ENCODE measurements around the gene PRF1. TPM values are rescaled to one million over a fixed set of nuclear protein-coding genes. Genes with fewer than 3 reads are reported as not detected.

The PRF1 gene
- total RNA-seq (100 to 1,000 TPM in 2 of 5 experiments, 10 to 100 TPM in 2, 1 to 10 TPM in 1; 8.1 to 198 (median 30.7) TPM), polyA plus RNA-seq (10 to 100 TPM; 19.3 to 27.6 TPM), total RNA-seq (10.0 reads per million, percentile 35 among the genes with 10 or more reads in this experiment)

DNA sequence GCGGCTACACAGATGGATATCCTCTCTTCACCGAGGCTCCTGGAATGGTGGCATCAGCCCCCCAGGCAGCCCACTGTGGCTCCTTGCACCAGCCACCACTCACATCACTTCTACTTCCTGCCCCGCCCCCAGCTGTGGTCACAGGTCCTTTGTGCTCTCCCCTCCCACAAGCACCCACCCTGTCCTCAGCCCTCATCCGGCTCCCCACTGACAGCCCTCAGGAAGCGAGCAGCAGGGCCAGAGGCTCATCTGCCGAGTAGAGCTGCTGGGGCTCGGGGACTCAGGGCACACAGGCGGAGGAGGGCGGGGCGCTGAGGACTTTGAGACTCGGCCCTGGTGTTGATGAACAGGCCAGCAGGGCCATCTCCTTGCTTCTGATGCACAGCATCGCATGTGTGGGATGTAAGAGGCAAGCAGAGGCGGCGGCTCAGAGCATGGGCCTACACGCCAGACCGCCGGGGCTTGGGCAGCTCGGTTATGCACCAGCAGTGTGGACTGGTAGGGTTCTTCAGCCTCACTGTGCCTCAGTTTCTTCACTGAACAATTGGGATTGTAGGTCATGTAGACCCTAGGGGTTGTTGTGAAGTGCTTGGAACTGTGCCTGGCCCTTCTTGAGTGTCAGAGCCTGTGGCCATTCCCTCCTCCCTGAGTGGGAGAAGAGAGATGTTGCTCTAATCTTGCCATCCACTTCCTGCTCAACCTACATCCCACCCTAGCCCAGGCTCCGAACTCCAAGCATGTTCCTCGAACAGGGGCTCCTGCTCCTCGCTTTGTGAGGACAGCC, at the start of gene PRF1:
PRF1 (minus strand) TSS at position 77 of the 784 bp plus-strand sequence. CDS start 1,839 bp downstream, outside the sequence.
- Mint-ChIP-seq H3K9me3 (peaks cover 0 to 9% (median 4%) of the 10 kb centered on the region in 11 donors), H3K4me3 (peak within 1 kb of the TSS; percentile 82 to 99 (median 94)), H3K27ac (peak within 1 kb of the TSS; percentile 83 to 98 (median 93)), H3K27me3 (no peaks in the 10 kb centered on the region), H3K36me3 (peaks cover 4 to 15% (median 8%) of the 10 kb centered on the region in 5 donors), H3K4me1 (peaks cover 29 to 60% (median 51%) of the 10 kb centered on the region in 7 donors)
- DNase-seq, result peak; percentile 42 to 79 (median 74)
- Histone ChIP-seq H3K4me3 (ENCODE audit: low read length) (peak within 1 kb of the TSS; percentile 88), H3K27ac (ENCODE audit: low read depth, low read length) (peak within 1 kb of the TSS; percentile 66), H3K9me3 (ENCODE audit: control insufficient read depth in 2 of 3, low read length in 3 of 3) (no peaks in the 10 kb centered on the region), H3K4me1 (ENCODE audit: control insufficient read depth in 2 of 2, insufficient read depth in 2 of 2, low read length in 2 of 2) (peaks cover 28 to 37% of the 10 kb centered on the region in 2 donors), H3K36me3 (ENCODE audit: control insufficient read depth in 2 of 3, insufficient read depth in 3 of 3, low read length in 3 of 3) (peaks cover 0 to 13% (median under 1%) of the 10 kb centered on the region in 3 experiments), H3K27me3 (ENCODE audit: control insufficient read depth in 2 of 2, insufficient read depth in 2 of 2, low read length in 2 of 2) (no peaks in the 10 kb centered on the region)
- ATAC-seq, result peak; percentile 85
- intact Hi-C loops (cut with micrococcal nuclease), result loop anchor here (1.0 to 2.0 kb wide), 4 partner anchors 24 to 126 kb away; no protein-coding TSS in a partner anchor
- CTCF ChIA-PET, result interaction anchor here (1.0 kb wide), 2 partner anchors 11 to 152 kb away, joined by 3 read pairs; no protein-coding TSS in a partner anchor
- POLR2A ChIA-PET, result interaction anchor here (0.6 to 1.4 kb wide), 3 partner anchors 25 to 456 kb away, joined by 3 to 4 read pairs (median 3); partner anchors contain the start of gene TYSND1

DNA sequence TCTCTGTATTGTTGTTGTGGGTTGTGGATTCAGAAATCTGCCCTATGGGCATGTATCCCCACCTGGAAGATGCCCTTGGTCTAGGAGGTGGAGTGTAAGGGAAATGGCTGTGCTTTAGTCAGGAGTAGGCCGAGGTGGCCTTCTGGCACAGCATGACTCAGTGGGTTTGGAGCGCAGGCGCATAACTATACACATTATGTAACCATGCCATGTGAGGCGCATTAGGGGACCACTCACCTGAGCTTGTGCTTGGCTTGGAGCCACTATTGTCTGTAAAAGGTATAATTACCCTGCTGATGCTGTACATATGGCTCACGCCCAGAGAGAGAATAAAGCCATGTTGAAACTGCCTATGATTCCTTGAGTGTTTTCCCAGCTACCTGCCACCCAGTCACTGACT, 49.1 kb upstream of the PRF1 start:
- H3K36me3 Mint-ChIP-seq, result peaks cover 5 to 25% (median 19%) of the 10 kb centered on the region in 5 donors
- DNase-seq (peak in 3 of 9 donors; percentile 4 to 21 (median 9)), ATAC-seq (no peak)
- no peak overlapping the region for H3K4me3 Mint-ChIP-seq
- no peaks in the 10 kb centered on the region for H3K27me3 ChIP-seq (ENCODE audit: control insufficient read depth in 2 of 2, insufficient read depth in 2 of 2, low read length in 2 of 2)
- ChIA-PET POLR2A (no interaction called here), CTCF (no interaction called here)
- no peak overlapping the region for H3K27ac Mint-ChIP-seq
- H3K27me3 Mint-ChIP-seq, result peaks cover 0 to 4% (median 0%) of the 10 kb centered on the region in 5 donors
- H3K4me3 ChIP-seq (ENCODE audit: low read length), result no peak overlapping the region
- peaks cover 0 to 9% (median 6%) of the 10 kb centered on the region in 7 donors for H3K4me1 Mint-ChIP-seq
- peaks cover 0 to 46% (median 4%) of the 10 kb centered on the region in 3 experiments for H3K9me3 ChIP-seq (ENCODE audit: control insufficient read depth in 2 of 3, low read length in 3 of 3)
- no peaks in the 10 kb centered on the region for H3K36me3 ChIP-seq (ENCODE audit: control insufficient read depth in 2 of 3, insufficient read depth in 3 of 3, low read length in 3 of 3)
- peaks cover 4 to 72% (median 41%) of the 10 kb centered on the region in 11 donors for H3K9me3 Mint-ChIP-seq
- H3K4me1 ChIP-seq (ENCODE audit: control insufficient read depth in 2 of 2, insufficient read depth in 2 of 2, low read length in 2 of 2), result no peaks in the 10 kb centered on the region
- H3K27ac ChIP-seq (ENCODE audit: low read depth, low read length), result no peak overlapping the region
- intact Hi-C loops (cut with micrococcal nuclease), result no loop called here

DNA sequence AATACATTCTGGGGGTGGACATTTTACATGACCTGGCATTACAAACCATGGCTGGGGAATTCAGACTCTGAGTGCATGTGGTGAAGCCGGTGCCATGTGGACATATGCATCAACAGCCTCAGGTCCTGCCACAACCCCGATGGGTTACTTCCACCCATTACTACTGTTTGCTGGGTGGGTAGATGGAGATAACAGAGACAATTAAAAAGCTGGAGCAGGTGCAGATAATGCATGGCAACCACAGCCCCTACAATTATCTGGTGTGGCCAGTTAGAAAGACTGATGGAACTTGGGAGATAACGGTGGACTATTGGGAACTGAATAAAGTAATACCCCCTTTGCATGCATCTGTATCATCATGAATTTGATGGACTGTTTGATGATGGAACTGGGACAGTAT, 48.2 kb upstream of the PRF1 start:
- Mint-ChIP-seq H3K9me3 (peaks cover 4 to 75% (median 41%) of the 10 kb centered on the region in 11 donors), H3K36me3 (peaks cover 5 to 25% (median 19%) of the 10 kb centered on the region in 5 donors), H3K27me3 (peaks cover 0 to 4% (median 0%) of the 10 kb centered on the region in 5 donors), H3K27ac (no peak overlapping the region), H3K4me3 (no peak overlapping the region), H3K4me1 (no peaks in the 10 kb centered on the region)
- DNase-seq, result no peak
- H3K27ac ChIP-seq (ENCODE audit: low read depth, low read length), result no peak overlapping the region
- no peak for ATAC-seq
- intact Hi-C loops (cut with micrococcal nuclease), result no loop called here
- H3K27me3 ChIP-seq (ENCODE audit: control insufficient read depth in 2 of 2, insufficient read depth in 2 of 2, low read length in 2 of 2), result no peaks in the 10 kb centered on the region
- peaks cover 0 to 46% (median 4%) of the 10 kb centered on the region in 3 experiments for H3K9me3 ChIP-seq (ENCODE audit: control insufficient read depth in 2 of 3, low read length in 3 of 3)
- ChIA-PET POLR2A (no interaction called here), CTCF (interaction anchor here (0.6 kb wide), 1 partner anchor 78 kb away, joined by 4 read pairs; no protein-coding TSS in a partner anchor)
- no peaks in the 10 kb centered on the region for H3K36me3 ChIP-seq (ENCODE audit: control insufficient read depth in 2 of 3, insufficient read depth in 3 of 3, low read length in 3 of 3)
- H3K4me3 ChIP-seq (ENCODE audit: low read length), result no peak overlapping the region
- H3K4me1 ChIP-seq (ENCODE audit: control insufficient read depth in 2 of 2, insufficient read depth in 2 of 2, low read length in 2 of 2), result no peaks in the 10 kb centered on the region

DNA sequence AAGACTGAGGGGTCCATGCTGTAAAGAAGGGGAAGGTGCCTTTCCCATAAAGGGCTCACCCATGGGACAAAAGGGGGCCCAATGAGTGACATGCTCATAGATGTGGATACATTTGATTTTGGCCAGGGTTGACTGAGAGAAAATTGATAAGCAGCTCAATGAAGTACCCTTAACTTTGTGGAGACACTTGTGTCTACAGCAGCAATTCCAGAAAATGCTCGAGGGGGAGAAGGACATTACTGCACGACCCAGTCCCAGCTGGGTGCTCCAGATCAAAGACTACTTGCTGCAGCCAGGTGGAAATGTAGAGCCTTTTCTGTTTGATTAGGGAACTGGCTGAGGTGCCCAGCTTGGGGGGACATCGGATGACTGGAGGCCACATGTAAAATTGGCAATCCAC, 47.6 kb upstream of the PRF1 start:
- Histone ChIP-seq H3K36me3 (ENCODE audit: control insufficient read depth in 2 of 3, insufficient read depth in 3 of 3, low read length in 3 of 3) (no peaks in the 10 kb centered on the region), H3K27me3 (ENCODE audit: control insufficient read depth in 2 of 2, insufficient read depth in 2 of 2, low read length in 2 of 2) (no peaks in the 10 kb centered on the region), H3K4me3 (ENCODE audit: low read length) (no peak overlapping the region), H3K27ac (ENCODE audit: low read depth, low read length) (no peak overlapping the region), H3K4me1 (ENCODE audit: control insufficient read depth in 2 of 2, insufficient read depth in 2 of 2, low read length in 2 of 2) (no peaks in the 10 kb centered on the region), H3K9me3 (ENCODE audit: control insufficient read depth in 2 of 3, low read length in 3 of 3) (peaks cover 0 to 46% (median 4%) of the 10 kb centered on the region in 3 experiments)
- Mint-ChIP-seq H3K4me3 (no peak overlapping the region), H3K9me3 (peaks cover 4 to 75% (median 41%) of the 10 kb centered on the region in 11 donors), H3K36me3 (peaks cover 5 to 25% (median 19%) of the 10 kb centered on the region in 5 donors), H3K4me1 (no peaks in the 10 kb centered on the region), H3K27me3 (peaks cover 0 to 4% (median 0%) of the 10 kb centered on the region in 5 donors), H3K27ac (no peak overlapping the region)
- intact Hi-C loops (cut with micrococcal nuclease), result no loop called here
- ATAC-seq, result no peak
- ChIA-PET CTCF (interaction anchor here (0.6 kb wide), 1 partner anchor 78 kb away, joined by 4 read pairs; no protein-coding TSS in a partner anchor), POLR2A (no interaction called here)
- DNase-seq, result no peak

DNA sequence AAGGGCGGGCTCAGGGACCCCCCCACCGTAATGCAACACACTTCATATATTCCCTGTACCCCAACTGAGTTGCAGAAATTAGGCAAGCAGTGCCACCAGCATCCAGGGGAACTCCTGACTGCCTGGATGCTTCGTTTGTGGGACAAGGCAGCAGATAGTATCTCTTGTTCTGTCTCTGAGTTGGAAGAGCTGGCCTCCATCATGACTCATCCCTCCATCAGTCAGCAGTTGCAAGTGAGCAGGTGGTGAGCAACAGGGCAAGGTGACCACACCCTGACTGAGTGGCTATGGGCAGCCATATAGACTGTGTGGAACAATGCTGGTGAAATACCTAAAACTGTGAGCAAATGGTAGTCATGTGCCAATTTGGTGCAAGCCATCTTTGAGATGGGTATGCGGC, 47.0 kb upstream of the PRF1 start:
- Mint-ChIP-seq H3K27me3 (peaks cover 0 to 4% (median 0%) of the 10 kb centered on the region in 5 donors), H3K4me3 (no peak overlapping the region), H3K36me3 (peaks cover 5 to 25% (median 19%) of the 10 kb centered on the region in 5 donors), H3K9me3 (peaks cover 4 to 75% (median 41%) of the 10 kb centered on the region in 11 donors), H3K27ac (no peak overlapping the region), H3K4me1 (no peaks in the 10 kb centered on the region)
- Histone ChIP-seq H3K27ac (ENCODE audit: low read depth, low read length) (no peak overlapping the region), H3K36me3 (ENCODE audit: control insufficient read depth in 2 of 3, insufficient read depth in 3 of 3, low read length in 3 of 3) (no peaks in the 10 kb centered on the region), H3K4me3 (ENCODE audit: low read length) (no peak overlapping the region), H3K9me3 (ENCODE audit: control insufficient read depth in 2 of 3, low read length in 3 of 3) (peaks cover 0 to 46% (median 4%) of the 10 kb centered on the region in 3 experiments), H3K4me1 (ENCODE audit: control insufficient read depth in 2 of 2, insufficient read depth in 2 of 2, low read length in 2 of 2) (no peaks in the 10 kb centered on the region), H3K27me3 (ENCODE audit: control insufficient read depth in 2 of 2, insufficient read depth in 2 of 2, low read length in 2 of 2) (no peaks in the 10 kb centered on the region)
- DNase-seq (no peak), ATAC-seq (no peak)
- ChIA-PET POLR2A (no interaction called here), CTCF (no interaction called here)
- intact Hi-C loops (cut with micrococcal nuclease), result no loop called here

DNA sequence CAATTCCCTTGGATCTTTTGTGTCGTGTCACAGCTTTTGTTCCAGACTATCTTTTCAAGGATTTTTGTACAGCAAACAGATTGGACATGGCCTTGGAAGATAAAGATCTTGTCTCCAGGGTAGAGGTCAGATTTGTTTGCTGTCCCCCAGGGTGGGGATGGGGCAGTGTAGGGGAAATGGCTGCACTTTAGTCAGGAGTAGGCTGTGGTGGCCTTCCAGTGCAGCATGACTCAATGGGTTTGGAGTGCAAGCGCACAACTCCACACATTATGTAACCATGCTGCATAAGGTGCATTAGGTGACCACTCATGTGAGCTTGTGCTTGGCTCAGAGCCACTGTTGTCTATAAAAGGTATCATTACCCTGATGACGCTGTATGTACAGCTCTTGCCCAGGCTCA, 45.9 kb upstream of the PRF1 start:
- peak in 4 of 9 donors; percentile 7 to 22 (median 12) for DNase-seq
- no peaks in the 10 kb centered on the region for H3K4me1 ChIP-seq (ENCODE audit: control insufficient read depth in 2 of 2, insufficient read depth in 2 of 2, low read length in 2 of 2)
- peaks cover 0 to 5% (median 3%) of the 10 kb centered on the region in 5 donors for H3K27me3 Mint-ChIP-seq
- H3K4me1 Mint-ChIP-seq, result no peaks in the 10 kb centered on the region
- peaks cover 4 to 65% (median 41%) of the 10 kb centered on the region in 11 donors for H3K9me3 Mint-ChIP-seq
- H3K4me3 ChIP-seq (ENCODE audit: low read length), result no peak overlapping the region
- intact Hi-C loops (cut with micrococcal nuclease), result no loop called here
- H3K9me3 ChIP-seq (ENCODE audit: control insufficient read depth in 2 of 3, low read length in 3 of 3), result peaks cover 0 to 46% (median 4%) of the 10 kb centered on the region in 3 experiments
- H3K36me3 Mint-ChIP-seq, result peaks cover 5 to 25% (median 19%) of the 10 kb centered on the region in 5 donors
- H3K27me3 ChIP-seq (ENCODE audit: control insufficient read depth in 2 of 2, insufficient read depth in 2 of 2, low read length in 2 of 2), result no peaks in the 10 kb centered on the region
- ChIA-PET CTCF (no interaction called here), POLR2A (no interaction called here)
- no peak overlapping the region for H3K27ac Mint-ChIP-seq
- H3K4me3 Mint-ChIP-seq, result peak overlapping the region in 1 of 10 donors; percentile 41
- no peak for ATAC-seq
- H3K36me3 ChIP-seq (ENCODE audit: control insufficient read depth in 2 of 3, insufficient read depth in 3 of 3, low read length in 3 of 3), result no peaks in the 10 kb centered on the region
- H3K27ac ChIP-seq (ENCODE audit: low read depth, low read length), result no peak overlapping the region

Measured in naive thymus-derived CD4-positive, alpha-beta T cell (primary cell).